Astrocyte of the hippocampus (primary cell): ENCODE data around the gene ROBO3.

Source experiments
- DNase-seq: peaks from one replicate; pipeline ENCODE4 v3.0.0; 2011; ENCODE audit warnings: low read depth, low spot score

ROBO3 gene

DNA sequence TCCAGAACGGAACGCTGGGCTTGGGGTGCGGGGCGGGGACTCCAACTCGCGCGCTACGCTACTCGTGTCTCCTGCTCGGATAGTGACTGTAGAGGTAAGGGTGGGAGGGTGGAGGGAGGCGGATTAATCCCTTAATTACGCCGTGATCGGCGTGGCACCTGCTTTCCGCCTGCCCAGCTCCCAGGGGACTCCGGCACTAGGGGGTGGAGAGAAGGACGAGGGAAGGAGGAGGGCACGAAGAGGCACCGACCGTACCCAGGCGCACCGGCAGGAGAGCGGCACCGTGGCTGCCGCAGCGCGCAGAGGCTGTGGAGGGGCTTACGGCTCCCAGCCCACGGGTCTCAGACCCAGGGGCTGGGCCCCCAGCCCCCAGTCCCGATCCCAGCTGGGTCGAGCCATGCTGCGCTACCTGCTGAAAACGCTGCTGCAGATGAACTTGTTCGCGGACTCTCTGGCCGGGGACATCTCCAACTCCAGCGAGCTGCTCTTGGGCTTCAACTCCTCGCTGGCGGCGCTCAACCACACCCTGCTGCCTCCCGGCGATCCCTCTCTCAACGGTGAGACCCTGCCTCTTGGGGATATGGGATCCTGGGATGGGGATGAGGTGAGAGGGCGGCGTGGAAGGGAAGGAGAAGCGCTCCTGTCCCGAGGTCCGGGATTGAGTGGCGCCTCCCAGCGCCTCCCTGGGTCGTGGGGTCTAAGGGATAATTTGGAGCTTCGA, at the start of gene ROBO3:
TSS of gene ROBO3 (plus strand) at position 252 of the 721 bp plus-strand sequence. CDS start at position 398, 146 bp downstream.
- peak; percentile 39 for DNase-seq

DNA sequence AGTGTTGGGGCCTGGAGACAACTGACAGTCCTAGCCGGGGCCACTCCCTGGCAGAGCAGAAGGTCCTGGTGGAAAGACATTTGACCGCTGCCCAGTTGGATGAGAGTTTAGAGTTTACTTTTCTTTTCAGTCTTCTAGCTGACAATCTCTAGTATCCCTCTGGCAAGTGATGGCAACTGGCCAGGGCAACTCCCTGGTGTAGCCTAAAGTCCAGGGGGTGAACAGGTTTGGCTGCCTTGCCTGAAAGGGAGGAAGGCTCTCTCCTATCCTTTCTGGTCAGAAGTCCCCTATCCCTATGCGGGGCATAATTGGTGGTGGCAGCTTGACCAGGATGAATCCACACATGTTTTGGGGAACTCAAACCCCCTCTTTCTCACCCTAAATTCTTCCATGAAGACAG, 48.2 kb upstream of the ROBO3 start:
- DNase-seq, result no peak

- no peak for DNase-seq
Measured at GRCh38 chr11:124821995-124822730, 43.1 kb upstream of the ROBO3 start.

DNA sequence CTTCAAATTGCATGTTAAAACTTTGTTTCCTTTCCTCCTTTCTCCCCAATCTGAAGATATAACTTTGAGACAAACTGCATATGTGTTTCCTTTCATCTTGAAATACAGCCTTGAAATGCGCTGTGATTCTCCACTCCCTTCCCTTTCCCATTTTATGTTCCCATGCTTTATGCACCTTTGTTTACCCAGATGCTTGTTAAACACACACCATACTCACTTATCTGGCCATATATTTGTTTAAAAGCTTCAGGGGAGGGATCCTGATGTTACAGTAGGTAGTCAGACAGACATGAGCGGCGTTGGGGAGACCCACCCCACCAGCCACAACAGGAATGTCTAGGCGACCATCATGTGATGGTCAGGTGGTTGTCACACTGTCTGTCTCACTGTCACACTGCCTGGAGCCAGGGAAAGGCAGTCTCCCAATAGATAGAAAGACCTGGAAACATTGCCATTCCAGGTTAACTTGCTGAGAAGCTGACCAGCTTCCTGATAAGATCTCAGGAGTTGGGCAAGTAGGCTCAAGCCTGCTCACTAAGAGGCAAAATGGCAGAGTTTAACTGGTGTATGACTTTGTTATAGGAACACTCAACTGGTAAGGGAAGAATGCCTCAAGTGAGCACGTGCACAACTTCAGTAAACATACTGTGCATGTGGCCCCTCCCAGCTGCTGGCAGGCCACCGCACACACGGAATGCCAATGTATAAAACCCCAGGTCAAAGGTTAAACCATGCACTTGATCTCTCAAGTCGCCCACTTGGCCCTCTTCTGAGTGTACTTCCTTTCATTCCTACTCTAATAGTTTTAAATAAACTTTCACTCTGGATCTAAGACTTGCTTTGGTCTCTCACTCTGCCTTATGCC, 41.5 kb upstream of the ROBO3 start:
- DNase-seq, result no peak

- no peak for DNase-seq
Measured at GRCh38 chr11:124825876-124826275, 39.4 kb upstream of the ROBO3 start.

GRCh38 chr11:124829986-124830385, 35.2 kb upstream of the ROBO3 start:
- DNase-seq, result peak; percentile 56

DNA sequence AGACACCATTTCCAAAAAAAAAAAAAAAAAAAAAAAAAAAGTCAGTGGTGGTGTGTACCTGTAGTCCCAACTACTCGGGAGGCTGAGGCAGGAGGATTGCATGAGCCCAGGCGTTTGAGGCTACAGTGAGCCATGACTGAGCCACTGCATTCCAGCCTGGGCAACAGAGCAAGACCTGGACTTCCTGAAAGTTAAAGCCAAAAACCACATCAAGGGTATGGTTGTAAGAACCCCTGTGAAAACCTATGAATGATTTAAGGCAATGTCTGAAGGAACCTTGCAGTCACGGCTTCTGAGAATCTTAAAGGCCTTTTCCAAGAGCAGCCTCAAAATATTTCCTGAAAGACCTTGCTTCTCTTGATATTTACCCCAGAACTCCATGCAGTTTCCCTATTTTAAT, 34.5 kb upstream of the ROBO3 start:
- DNase-seq, result no peak

GRCh38 chr11:124831897-124832296, 33.3 kb upstream of the ROBO3 start:
- no peak for DNase-seq

GRCh38 chr11:124832571-124832970, 32.7 kb upstream of the ROBO3 start:
- peak; percentile 11 for DNase-seq

DNA sequence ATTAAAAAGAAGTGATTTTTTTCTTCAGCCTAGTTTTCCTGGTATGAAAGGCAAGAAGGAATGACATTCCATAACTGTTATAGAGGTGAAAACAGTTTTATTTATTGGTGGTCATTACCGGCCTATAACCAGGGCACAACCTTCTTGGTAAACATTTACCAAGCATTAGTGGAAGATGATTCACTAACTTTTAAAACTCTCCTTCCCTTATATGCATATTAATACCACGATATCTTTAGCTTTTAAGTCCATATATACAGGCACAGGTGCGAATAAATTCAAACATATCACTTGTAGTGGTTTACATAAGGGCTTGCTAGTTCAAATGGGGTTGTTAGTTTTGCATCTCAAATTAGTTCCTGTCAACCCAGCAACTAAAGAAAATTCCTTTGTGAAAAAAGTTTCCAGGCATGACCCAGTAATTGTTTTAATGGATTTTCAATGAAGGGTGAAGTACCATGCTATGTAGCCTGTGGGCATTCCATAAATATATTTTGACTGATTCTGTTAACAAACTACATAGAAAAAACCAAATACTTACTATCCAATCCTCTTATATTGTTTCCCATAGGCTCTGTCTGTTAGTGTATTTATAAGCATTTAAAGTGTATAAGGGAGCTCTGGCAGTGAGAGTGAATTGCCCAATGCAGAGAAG, 30.6 kb upstream of the ROBO3 start:
- DNase-seq, result no peak

DNA sequence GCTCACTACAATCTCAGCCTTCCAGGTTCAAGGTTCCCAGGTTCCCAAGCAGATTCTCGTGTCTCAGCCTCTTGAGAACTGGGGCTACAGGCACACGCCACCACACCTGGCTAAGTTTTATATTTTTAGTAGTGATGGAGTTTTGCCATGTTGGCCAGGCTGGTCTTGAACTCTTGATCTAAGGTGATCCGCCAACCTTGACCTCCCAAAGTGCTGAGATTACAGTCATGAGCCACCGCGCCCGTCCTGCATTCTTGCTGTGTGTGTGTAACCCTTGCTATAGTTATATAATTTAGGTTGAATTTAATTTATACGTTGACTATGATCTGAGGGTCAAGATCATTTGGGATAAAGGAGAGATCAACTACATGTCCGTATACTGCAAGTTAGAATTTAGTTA, 29.3 kb upstream of the ROBO3 start:
- DNase-seq, result no peak

- DNase-seq, result peak; percentile 82
Measured at GRCh38 chr11:124837491-124837856, 27.8 kb upstream of the ROBO3 start.

GRCh38 chr11:124838805-124839127, 26.5 kb upstream of the ROBO3 start:
- no peak for DNase-seq

DNA sequence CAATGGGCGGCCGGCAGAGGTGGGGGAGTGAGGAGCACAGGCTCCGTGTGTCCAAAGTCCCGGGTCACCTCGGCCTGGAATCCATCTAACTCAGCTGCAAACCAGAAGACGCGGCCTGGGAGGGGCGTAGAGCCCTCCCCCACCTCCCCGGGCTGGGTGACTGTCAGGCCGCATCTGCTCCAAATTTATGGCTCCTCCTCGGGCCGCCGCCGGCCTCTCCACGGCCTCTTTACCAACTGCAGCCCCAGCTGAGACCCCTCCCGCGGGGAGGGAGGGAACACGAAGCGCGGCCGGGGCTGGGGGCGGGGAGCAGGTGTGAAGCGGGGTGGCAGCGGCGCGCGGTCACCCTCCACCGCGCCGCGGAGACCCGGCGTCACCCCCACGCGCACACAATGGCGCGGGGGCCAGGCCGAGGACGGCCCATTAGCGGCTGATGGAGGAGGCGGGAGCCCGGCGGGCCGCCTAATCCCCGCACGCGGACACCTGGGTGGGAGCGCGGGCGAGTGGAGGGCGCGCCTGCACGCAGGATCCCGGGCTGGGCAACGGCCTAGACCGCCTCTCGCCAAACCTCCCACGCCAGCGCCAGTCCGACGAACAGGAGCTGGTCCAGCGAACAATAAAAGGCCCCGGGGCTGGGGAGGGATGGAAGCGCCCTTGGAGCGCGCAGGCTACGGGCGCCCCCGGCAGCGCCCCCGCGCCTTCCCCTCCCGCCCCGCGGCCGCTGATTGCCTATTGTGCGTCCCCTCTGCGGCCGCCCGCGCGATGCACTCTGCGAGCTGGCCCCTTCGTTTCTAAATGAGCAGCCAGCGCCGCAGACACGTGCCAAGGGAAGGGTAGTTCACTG, 25.9 kb upstream of the ROBO3 start:
- peak; percentile 24 for DNase-seq

GRCh38 chr11:124839972-124840621, 25.1 kb upstream of the ROBO3 start:
- DNase-seq, result no peak

DNA sequence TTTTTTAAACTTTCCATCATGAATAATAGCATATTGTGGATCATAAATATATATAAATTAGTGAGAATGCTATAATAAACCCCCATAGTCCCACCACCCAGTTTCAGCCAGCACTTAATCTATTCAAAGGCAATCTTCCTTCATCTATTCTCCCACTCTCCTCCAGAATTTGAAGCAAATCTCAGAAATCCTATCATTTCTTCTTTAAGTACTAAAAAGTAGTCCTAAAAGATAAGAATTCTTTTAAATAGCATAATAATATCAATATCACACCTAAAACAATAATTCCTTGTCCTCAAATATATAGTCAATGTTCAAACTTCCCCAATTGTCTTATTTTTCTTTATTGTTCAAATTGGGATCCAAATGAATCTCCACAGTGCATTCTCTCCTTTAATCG, 24.6 kb upstream of the ROBO3 start:
- no peak for DNase-seq

- no peak for DNase-seq
Measured at GRCh38 chr11:124841201-124841600, 24.0 kb upstream of the ROBO3 start.

GRCh38 chr11:124841840-124842239, 23.4 kb upstream of the ROBO3 start:
- no peak for DNase-seq

DNA sequence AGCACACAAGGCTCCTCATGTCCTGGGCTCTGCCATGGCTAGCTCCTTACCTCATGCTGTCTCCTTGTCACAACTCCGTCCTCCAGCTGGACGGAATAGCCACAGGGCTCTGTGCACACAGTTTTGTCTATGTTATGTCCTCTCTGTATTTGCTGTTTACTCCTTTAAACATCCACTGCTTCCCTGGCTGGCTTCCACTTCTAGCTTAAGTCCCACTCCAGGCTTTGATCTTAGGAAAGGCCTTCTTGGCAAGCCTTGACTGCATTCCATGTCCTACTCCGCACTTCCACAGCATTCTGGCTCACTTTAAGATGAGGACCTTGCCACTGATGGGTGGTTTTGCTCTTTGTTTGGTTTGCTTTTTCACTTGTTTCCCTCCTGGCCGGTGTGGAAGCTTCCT, 22.9 kb upstream of the ROBO3 start:
- DNase-seq, result peak; percentile 62

DNA sequence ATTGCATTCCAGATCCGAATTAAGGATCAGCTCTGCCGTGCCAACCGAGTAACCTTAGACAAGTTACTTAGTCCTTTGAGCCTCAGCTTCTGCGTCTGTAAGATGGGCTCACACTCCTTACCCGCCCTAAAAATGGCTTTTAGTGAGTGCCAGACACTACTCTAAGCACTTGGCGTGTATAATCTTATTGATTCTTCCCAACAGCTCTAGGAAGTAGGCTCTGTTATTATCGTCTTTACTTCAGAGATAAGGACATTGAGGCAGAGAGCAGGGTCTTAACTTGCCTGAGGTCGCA, 21.7 kb upstream of the ROBO3 start:
- DNase-seq, result no peak

DNA sequence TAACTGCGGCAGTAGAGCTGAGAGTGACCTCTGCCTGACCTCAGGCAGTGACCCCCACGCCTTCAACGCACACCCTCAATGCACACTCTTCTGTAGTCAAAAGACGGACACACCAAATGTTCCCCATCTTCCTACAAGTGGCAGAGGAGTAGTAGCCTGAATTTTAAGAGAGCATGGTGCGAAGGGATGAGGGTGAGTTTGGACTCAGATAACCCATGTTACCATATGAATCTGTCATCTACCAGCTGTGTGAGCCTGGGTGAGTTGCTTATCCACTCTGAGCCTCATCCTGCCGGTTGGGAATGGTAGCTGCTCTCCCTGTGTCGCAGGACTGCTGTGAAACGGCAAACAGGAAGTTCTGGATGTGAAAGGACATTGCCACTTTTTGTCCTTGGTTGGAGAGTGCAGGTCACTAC, 20.6 kb upstream of the ROBO3 start:
- DNase-seq, result no peak
